H1 (cell line): Measurements from ENCODE around the gene MECR. TPM values are rescaled to one million over a fixed set of nuclear protein-coding genes. Genes with fewer than 3 reads are reported as not detected.

Experiments used
- CTCF ChIA-PET: fragments of 300-600 bp; sonication (Branson Sonifier 250); formaldehyde crosslinking; loops from one replicate; lab custom pipeline; 2021; ENCODE audit not compliant: partially characterized antibody; lab: Charles Lee
- POLR2A ChIA-PET: fragments of 300-600 bp; sonication (Branson Sonifier 250); formaldehyde crosslinking; loops from one replicate; lab custom pipeline; 2021; ENCODE audit warnings: inconsistent platforms; ENCODE audit not compliant: partially characterized antibody; lab: Charles Lee
- DNase-seq, 2 experiments: peaks; one replicate each; pipeline versions ENCODE4 v3.0.0 to v3.0.0-alpha.2; 2010 to 2022; ENCODE audit warnings: low spot score in 2 of 2, low read depth in 1 of 2, mixed read lengths in 1 of 2
- FAIRE-seq: peaks from 2 replicates; lab custom pipeline; 2011; peaks lifted over from hg19 to GRCh38; lab: Jason Lieb, UNC
- H2AFZ ChIP-seq: 2 replicates; pipeline ENCODE4 v1.8.1; 2012; ENCODE audit warnings: low read length, inconsistent platforms
- H2AK5ac ChIP-seq: 2 replicates; pipeline ENCODE4 v1.6.1; 2013; ENCODE audit warnings: low read depth, low read length
- H2BK120ac ChIP-seq: replicated peaks from 2 replicates; pipeline ENCODE3; 2013; ENCODE audit warnings: low read depth, low read length, inconsistent platforms
- H2BK12ac ChIP-seq: 2 replicates; pipeline ENCODE4 v1.6.1; 2013; ENCODE audit warnings: low read depth, low read length
- H2BK15ac ChIP-seq: 2 replicates; pipeline ENCODE4 v1.6.1; 2013; ENCODE audit warnings: low read length
- H2BK20ac ChIP-seq: 2 replicates; pipeline ENCODE4 v1.6.1; 2013; ENCODE audit warnings: low read length
- H2BK5ac ChIP-seq: 2 replicates; pipeline ENCODE4 v1.6.1; 2013; ENCODE audit warnings: low read depth, low read length
- H3K14ac ChIP-seq: 2 replicates; pipeline ENCODE4 v1.6.1; 2013; ENCODE audit warnings: inconsistent platforms; ENCODE audit not compliant: insufficient read length
- H3K18ac ChIP-seq: 2 replicates; pipeline ENCODE4 v1.6.1; 2013; ENCODE audit warnings: low read length; ENCODE audit errors: extremely low read depth
- H3K23ac ChIP-seq: 2 replicates; pipeline ENCODE4 v1.6.1; 2013; ENCODE audit warnings: inconsistent platforms; ENCODE audit not compliant: insufficient read length
- H3K23me2 ChIP-seq: 2 replicates; pipeline ENCODE4 v1.6.1; 2013; ENCODE audit warnings: low read depth, low read length
- H3K27ac ChIP-seq: 2 replicates; pipeline ENCODE4 v1.6.1; 2011; ENCODE audit warnings: low read depth, low read length, inconsistent platforms
- H3K27me3 ChIP-seq, 4 experiments: replicated peaks in 1 of 4; 1 replicate in 1 of 4; 2 replicates in 3 of 4; pipeline versions ENCODE4 v1.6.1 to v1.8.1; 2011 to 2013; ENCODE audit warnings: low read length in 3 of 4, mild to moderate bottlenecking in 3 of 4, inconsistent platforms in 2 of 4, mixed read lengths in 2 of 4, moderate library complexity in 1 of 4; ENCODE audit not compliant: control insufficient read depth in 3 of 4, insufficient read depth in 3 of 4; ENCODE audit errors: extremely low read depth in 1 of 4
- H3K36me3 ChIP-seq, 4 experiments: 2 replicates each; pipeline versions ENCODE4 v1.6.1 to v1.8.1; 2011 to 2013; ENCODE audit warnings: mild to moderate bottlenecking in 4 of 4, low read length in 3 of 4, moderate library complexity in 2 of 4, control low read depth in 1 of 4, inconsistent platforms in 1 of 4; ENCODE audit not compliant: insufficient read depth in 4 of 4, control insufficient read depth in 2 of 4
- H3K4ac ChIP-seq: replicated peaks from 2 replicates; pipeline ENCODE3; 2013; ENCODE audit warnings: low read length, low read depth, mixed read lengths, inconsistent platforms; ENCODE audit not compliant: insufficient read length
- H3K4me1 ChIP-seq, 4 experiments: replicated peaks in 1 of 4; 1 replicate in 1 of 4; 2 replicates in 3 of 4; pipeline versions ENCODE4 v1.6.1 to v1.8.1; 2011 to 2013; ENCODE audit warnings: low read length in 3 of 4, inconsistent platforms in 2 of 4, mixed read lengths in 1 of 4; ENCODE audit not compliant: insufficient read depth in 4 of 4, control insufficient read depth in 3 of 4
- H3K4me2 ChIP-seq, 2 experiments: 2 replicates each; pipeline versions ENCODE4 v1.6.1 to v1.8.1; 2011 to 2013; ENCODE audit warnings: low read depth in 2 of 2, low read length in 2 of 2, control low read depth in 1 of 2, inconsistent platforms in 1 of 2, mild to moderate bottlenecking in 1 of 2; ENCODE audit not compliant: insufficient read depth in 1 of 2
- H3K4me3 ChIP-seq, 4 experiments: fragments of 200-600, 300-600 bp in 1 of 4; sonication (generic), shearing (Covaris generic), sonication (Bioruptor Twin) in 1 of 4; 2 replicates each; pipeline versions ENCODE4 v1.5.1 to v1.8.1; 2011 to 2016; ENCODE audit warnings: low read length in 4 of 4, low read depth in 3 of 4, control low read depth in 2 of 4, inconsistent platforms in 2 of 4, mild to moderate bottlenecking in 2 of 4, mixed read lengths in 1 of 4, moderate library complexity in 1 of 4; ENCODE audit not compliant: insufficient read depth in 2 of 4; ENCODE audit errors: extremely low read depth in 1 of 4
- H3K56ac ChIP-seq: replicated peaks from 2 replicates; pipeline ENCODE3; 2013; ENCODE audit warnings: low read depth, mild to moderate bottlenecking, mixed read lengths, low read length, inconsistent platforms; ENCODE audit not compliant: insufficient read length
- H3K79me1 ChIP-seq: 2 replicates; pipeline ENCODE4 v1.6.1; 2013; ENCODE audit warnings: low read depth, low read length, control low read depth
- H3K79me2 ChIP-seq, 2 experiments: 2 replicates each; pipeline versions ENCODE4 v1.6.1 to v1.8.1; 2012 to 2013; ENCODE audit warnings: low read length in 2 of 2, mild to moderate bottlenecking in 2 of 2, inconsistent platforms in 1 of 2; ENCODE audit not compliant: insufficient read depth in 2 of 2, control insufficient read depth in 1 of 2
- H3K9ac ChIP-seq, 4 experiments: replicated peaks in 1 of 4; 1 replicate in 1 of 4; 2 replicates in 3 of 4; pipeline versions ENCODE4 v1.6.1 to v1.8.1; 2011 to 2013; ENCODE audit warnings: low read depth in 3 of 4, low read length in 3 of 4, control low read depth in 2 of 4, mild to moderate bottlenecking in 2 of 4, moderate library complexity in 2 of 4, inconsistent platforms in 1 of 4; ENCODE audit errors: extremely low read depth in 1 of 4
- H3K9me3 ChIP-seq, 2 experiments: 2 replicates each; pipeline versions ENCODE4 v1.6.1 to v1.8.1; 2012 to 2013; ENCODE audit warnings: mild to moderate bottlenecking in 2 of 2, moderate library complexity in 2 of 2, control low read depth in 1 of 2, inconsistent platforms in 1 of 2, low read depth in 1 of 2, low read length in 1 of 2, mixed read lengths in 1 of 2; ENCODE audit not compliant: insufficient read depth in 2 of 2
- H4K20me1 ChIP-seq, 2 experiments: replicated peaks in 1 of 2; 2 replicates each; pipeline versions ENCODE3 to v1.8.1; 2011 to 2013; ENCODE audit warnings: inconsistent platforms in 2 of 2, low read length in 2 of 2, mild to moderate bottlenecking in 1 of 2; ENCODE audit not compliant: insufficient read depth in 2 of 2, control insufficient read depth in 1 of 2
- H4K5ac ChIP-seq: 2 replicates; pipeline ENCODE4 v1.6.1; 2013; ENCODE audit warnings: low read length, low read depth, mixed read lengths, inconsistent platforms; ENCODE audit not compliant: insufficient read length
- H4K8ac ChIP-seq: 2 replicates; pipeline ENCODE4 v1.8.0; 2013; ENCODE audit warnings: mild to moderate bottlenecking, moderate library complexity, low read length, inconsistent platforms; ENCODE audit not compliant: insufficient read depth; ENCODE audit errors: extremely low read depth
- H4K91ac ChIP-seq: replicated peaks from 2 replicates; pipeline ENCODE3; 2013; ENCODE audit warnings: low read length, mixed read lengths, inconsistent platforms; ENCODE audit not compliant: insufficient read length
- BACH1 ChIP-seq: IDR thresholded peaks from 2 replicates; pipeline ENCODE4 v1.6.1; 2012; ENCODE audit warnings: low read length, improper control_type of control experiment
- CBX5 ChIP-seq: fragments of 300-800, 300-1000 bp; sonication (generic); IDR thresholded peaks from 2 replicates; pipeline ENCODE4 v1.7.1; 2016; ENCODE audit warnings: antibody characterized with exemption, low read length, low read depth
- EP300 ChIP-seq, 2 experiments: IDR thresholded peaks; 1 replicate in 1 of 2; 2 replicates in 1 of 2; pipeline ENCODE4 v1.6.1; 2011 to 2012; ENCODE audit warnings: low read depth in 2 of 2, low read length in 2 of 2, mild to moderate bottlenecking in 2 of 2, borderline replicate concordance in 1 of 2, inconsistent platforms in 1 of 2, moderate library complexity in 1 of 2
- HDAC2 ChIP-seq, 2 experiments: fragments of 300-600 bp in 1 of 2; sonication (generic) in 1 of 2; IDR thresholded peaks; 2 replicates each; pipeline ENCODE4 v1.6.1; 2011 to 2012; ENCODE audit warnings: low read depth in 2 of 2, low read length in 2 of 2, mild to moderate bottlenecking in 2 of 2, moderate library complexity in 2 of 2, borderline replicate concordance in 1 of 2, inconsistent platforms in 1 of 2
- HDAC6 ChIP-seq: IDR thresholded peaks from one replicate; pipeline ENCODE4 v1.7.1; 2012; ENCODE audit warnings: low read depth, mild to moderate bottlenecking, inconsistent platforms, low read length, moderate library complexity
- NANOG ChIP-seq: IDR thresholded peaks from 2 replicates; pipeline ENCODE4 v1.6.1; 2011; ENCODE audit warnings: low read length, low read depth, mild to moderate bottlenecking, inconsistent platforms; ENCODE audit not compliant: insufficient read depth, poor library complexity, severe bottlenecking
- POLR2A ChIP-seq, 2 experiments: IDR thresholded peaks; 1 replicate in 1 of 2; 2 replicates in 1 of 2; pipeline ENCODE4 v1.6.1; 2011; ENCODE audit warnings: low read depth in 2 of 2, low read length in 2 of 2, mild to moderate bottlenecking in 2 of 2; ENCODE audit errors: control extremely low read depth in 1 of 2
- SRF ChIP-seq: IDR thresholded peaks from 2 replicates; pipeline ENCODE4 v1.6.1; 2011; ENCODE audit warnings: mild to moderate bottlenecking, low read depth, low read length, moderate library complexity
- TEAD4 ChIP-seq: IDR thresholded peaks from 2 replicates; pipeline ENCODE4 v1.6.1; 2012; ENCODE audit warnings: low read depth, low read length, inconsistent platforms, mixed read lengths
- YY1 ChIP-seq: IDR thresholded peaks from 2 replicates; pipeline ENCODE4 v1.6.1; 2011; ENCODE audit warnings: low read depth, mild to moderate bottlenecking, low read length
- WGBS, 2 experiments: shearing (Covaris generic) in 1 of 2; methylation state at CpG; one replicate each; pipeline versions ENCODE4 v1.1.6 to v1.1.7; 2013 to 2015; ENCODE audit warnings: low lambda C conversion rate in 2 of 2, mixed read lengths in 2 of 2, inconsistent platforms in 1 of 2, low coverage in 1 of 2, missing lambda C conversion rate in 1 of 2; ENCODE audit not compliant: insufficient replicate concordance in 2 of 2, insufficient coverage in 1 of 2, insufficient read length in 1 of 2; ENCODE audit errors: extremely low coverage in 1 of 2, missing lambda C conversion rate in 1 of 2; 5-methylcytosine and 5-hydroxymethylcytosine counted together
- polyA plus RNA-seq, 7 experiments: library from polyadenylated mRNA; depleted of rRNA in 3 of 7; stranded (reverse) in 5 of 7; unstranded in 2 of 7; fragments of >200 nt in 5 of 7; fragments of 200-250 nt in 2 of 7; gene quantifications; 1 replicate in 5 of 7; 2 replicates in 1 of 7; 4 replicates in 1 of 7; pipeline versions ENCODE4 v1.2.1 to v1.2.3, GENCODE V29; 2011 to 2013; ENCODE audit warnings: missing spikeins in 2 of 7, mixed read lengths in 2 of 7
- total RNA-seq: library from RNA; stranded (reverse); fragmentation: NEBNext Ultra II Directional; extraction: Animal tissue kit (Norgen Biotek cat#: 25700); gene quantifications from 2 replicates; pipeline ENCODE4 v1.2.1, GENCODE V29; 2021

MECR gene
- total and polyA plus RNA-seq, 2 of the 8 experiments (the other 6 are each of a cell fraction or from before 2014, with no cell fraction given): 24.2 to 24.4 TPM

- peaks cover 17 to 21% of the 10 kb centered on the region in 2 experiments for H4K20me1 ChIP-seq
- H3K79me2 ChIP-seq: peaks cover 41 to 91% of the 10 kb centered on the region in 2 experiments
- H3K4ac ChIP-seq: no peak overlapping the region
- CTCF ChIA-PET: interaction anchor here (0.7 kb wide), 1 partner anchor 21 kb away, joined by 3 read pairs; no protein-coding TSS in a partner anchor
- H3K4me2 ChIP-seq: no peak overlapping the region
- no peak for DNase-seq
- no peak overlapping the region for H2BK15ac ChIP-seq
- H2BK12ac ChIP-seq: no peak overlapping the region
- no peak for TF ChIP-seq POLR2A (IDR thresholded peaks at IDR 0.05; ENCODE audit: control extremely low read depth in 1 of 2, low read depth in 2 of 2, low read length in 2 of 2)
- no peak for TF ChIP-seq HDAC2 (IDR thresholded peaks at IDR 0.05; ENCODE audit: borderline replicate concordance in 1 of 2, low read depth in 2 of 2, low read length in 2 of 2)
- TF ChIP-seq TEAD4: no peak
- TF ChIP-seq BACH1: no peak
- no peak for TF ChIP-seq CBX5
- no peak for TF ChIP-seq HDAC6
- no peak for TF ChIP-seq NANOG
- TF ChIP-seq SRF: no peak
- no peak for TF ChIP-seq EP300 (IDR thresholded peaks at IDR 0.05; ENCODE audit: borderline replicate concordance in 1 of 2, low read depth in 2 of 2, low read length in 2 of 2)
- TF ChIP-seq YY1: no peak
- H2BK5ac ChIP-seq: no peak overlapping the region
- H3K36me3 ChIP-seq: peaks cover 0 to 6% (median 4%) of the 10 kb centered on the region in 4 experiments; a peak in 4 of 8 replicates
- H2AFZ ChIP-seq: no peak overlapping the region
- H3K9me3 ChIP-seq: no peaks in the 10 kb centered on the region
- H3K79me1 ChIP-seq: no peaks in the 10 kb centered on the region; the same call in 1 of the 2 replicates
- H4K91ac ChIP-seq: no peak overlapping the region
- no peak overlapping the region for H2BK120ac ChIP-seq
- FAIRE-seq: no peak
- peaks cover 6% of the 10 kb centered on the region; the same call in 1 of the 2 replicates for H3K23me2 ChIP-seq
- no peak overlapping the region for H3K56ac ChIP-seq
- 89% methylated on average over 4 of the region's 4 CpGs; no CpG with 5 or more reads in 1 of the 2 experiments for WGBS, 2 experiments
- no peaks in the 10 kb centered on the region for H3K27me3 ChIP-seq
- H2BK20ac ChIP-seq: no peak overlapping the region
- H3K14ac ChIP-seq: no peak overlapping the region
- H2AK5ac ChIP-seq: no peak overlapping the region
- H4K5ac ChIP-seq: no peak overlapping the region
- no peak overlapping the region for H3K27ac ChIP-seq
- H3K9ac ChIP-seq: no peak overlapping the region
- no peak overlapping the region for H3K23ac ChIP-seq
- no peak overlapping the region for H3K4me3 ChIP-seq
- H3K4me1 ChIP-seq: peaks cover 0 to 4% (median 2%) of the 10 kb centered on the region in 4 experiments; a peak in 4 of 7 replicates
- POLR2A ChIA-PET: interaction anchor here (1.1 kb wide), 1 partner anchor 10 kb away, joined by 3 read pairs; no protein-coding TSS in a partner anchor
- no peak overlapping the region for H4K8ac ChIP-seq
- no peak overlapping the region for H3K18ac ChIP-seq
Measured at GRCh38 chr1:29176576-29176975, 54.2 kb downstream of the MECR start.
